ENCODE measurements around the gene PHB1. TPM values are rescaled to one million over a fixed set of nuclear protein-coding genes. Genes with fewer than 3 reads are reported as not detected.

Gene PHB1
- 100 to 1,000 TPM; 481 to 482 TPM for total RNA-seq

DNA sequence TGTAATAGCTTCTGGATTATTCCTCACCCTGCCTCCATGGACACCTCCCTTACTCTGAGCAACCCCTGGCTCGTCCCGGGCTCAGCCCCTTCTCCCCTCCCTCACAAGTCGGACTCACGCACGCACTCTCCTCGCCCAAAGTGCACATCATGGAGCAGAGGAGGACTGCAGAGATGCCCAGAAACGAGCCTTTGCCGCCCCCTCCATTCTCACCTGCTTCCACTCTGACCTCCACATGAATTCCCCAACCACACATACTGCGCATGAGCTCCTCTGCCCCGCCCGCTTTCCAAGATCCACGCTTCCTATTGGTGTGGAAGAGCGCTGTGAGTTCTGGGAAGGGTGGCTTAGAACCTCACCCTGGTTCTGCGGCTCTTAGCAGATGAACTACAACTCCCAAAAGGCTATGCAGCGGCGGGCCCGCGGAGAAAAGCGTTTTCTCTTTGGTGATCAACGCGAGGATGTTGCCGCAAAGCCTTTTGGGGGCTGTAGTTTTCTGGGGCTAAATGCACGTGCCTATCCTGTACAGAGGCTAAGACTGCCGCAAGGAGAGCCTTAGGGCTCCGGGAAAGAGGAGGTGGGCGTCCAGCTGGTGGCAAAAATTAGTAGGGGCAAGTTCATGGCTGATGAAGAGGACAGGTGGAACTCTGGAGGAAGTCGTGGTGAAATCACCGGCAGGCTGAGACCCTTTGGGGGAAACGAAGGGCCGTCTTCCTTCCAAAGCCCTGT lies at the start of gene PHB1:
Gene PHB1, minus strand, starts transcription at position 261 of the 729 bp plus-strand sequence. CDS start 1,618 bp downstream, outside the sequence.
- CTCF ChIA-PET, result interaction anchor here (1.0 to 4.8 kb wide), 4 partner anchors 20 to 155 kb away, joined by 3 to 33 read pairs (median 3); no protein-coding TSS in a partner anchor

DNA sequence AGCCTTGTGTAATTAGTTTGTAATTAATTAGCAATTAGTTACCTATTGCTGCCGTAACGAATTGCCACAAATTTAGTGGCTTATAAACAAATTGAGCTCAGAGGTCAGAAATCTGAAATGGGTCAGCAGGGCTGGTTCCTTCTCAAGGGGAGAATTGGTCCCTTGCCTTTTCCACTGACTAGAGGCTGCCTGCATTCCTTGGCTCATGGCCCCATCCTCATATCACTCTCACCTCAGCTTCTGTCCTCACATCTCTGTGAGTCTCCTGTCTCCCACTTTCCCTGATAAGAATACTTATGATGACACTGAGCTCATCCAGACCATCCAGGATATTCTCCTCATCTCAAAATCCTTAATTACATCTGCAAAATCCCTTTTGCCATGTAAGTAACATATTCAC lies 49.4 kb upstream of the PHB1 start:
- CTCF ChIA-PET, result interaction anchor here (1.4 kb wide), 1 partner anchor 92 kb away, joined by 3 read pairs; no protein-coding TSS in a partner anchor
- POLR2A ChIA-PET, result no interaction called here

More for the DNA sequence above, at the start of gene PHB1:
- POLR2A ChIA-PET, result interaction anchor here (0.7 to 1.2 kb wide), 3 partner anchors 27 to 334 kb away, joined by 3 to 4 read pairs (median 3); no protein-coding TSS in a partner anchor

DNA sequence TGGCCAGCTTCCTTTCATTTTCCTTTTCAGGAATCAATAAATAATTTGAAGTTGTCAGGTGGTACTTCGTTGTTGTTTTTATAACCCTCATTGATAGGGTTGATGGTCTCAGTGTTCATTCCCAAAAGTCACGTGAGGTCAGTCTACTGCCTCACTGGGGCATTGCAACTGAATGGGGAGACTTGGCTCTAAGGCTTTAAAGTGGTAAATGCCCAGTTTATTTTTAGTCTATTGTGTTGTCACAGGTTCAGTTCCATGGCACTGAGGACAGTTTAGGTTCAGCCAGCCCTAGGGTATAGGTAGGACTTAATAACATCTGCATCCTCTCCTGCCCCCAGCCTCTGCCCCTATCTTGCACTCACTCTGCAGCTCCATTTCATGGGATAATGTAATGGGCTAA lies 46.9 kb upstream of the PHB1 start:
- ChIA-PET CTCF (no interaction called here), POLR2A (no interaction called here)

DNA sequence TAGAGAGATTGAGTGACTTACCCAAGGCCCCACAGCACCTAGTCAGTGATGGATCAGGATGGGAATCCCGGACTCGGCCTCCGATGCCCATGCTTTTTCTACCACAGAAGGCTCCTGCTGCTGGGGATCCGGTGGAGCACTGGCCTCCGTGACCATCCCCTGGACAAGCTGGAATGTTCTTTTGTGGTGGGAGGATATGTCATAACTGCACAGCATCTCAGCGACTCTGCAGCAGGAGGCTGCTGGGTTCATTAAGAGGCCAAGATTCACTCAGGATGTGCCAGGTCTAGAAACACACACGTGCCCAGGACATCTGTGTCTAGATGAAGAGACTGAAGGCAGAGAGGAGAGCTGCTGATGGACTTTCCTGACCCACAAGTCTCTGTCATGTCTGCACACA lies 45.7 kb upstream of the PHB1 start:
- POLR2A ChIA-PET, result no interaction called here
- CTCF ChIA-PET, result no interaction called here

DNA sequence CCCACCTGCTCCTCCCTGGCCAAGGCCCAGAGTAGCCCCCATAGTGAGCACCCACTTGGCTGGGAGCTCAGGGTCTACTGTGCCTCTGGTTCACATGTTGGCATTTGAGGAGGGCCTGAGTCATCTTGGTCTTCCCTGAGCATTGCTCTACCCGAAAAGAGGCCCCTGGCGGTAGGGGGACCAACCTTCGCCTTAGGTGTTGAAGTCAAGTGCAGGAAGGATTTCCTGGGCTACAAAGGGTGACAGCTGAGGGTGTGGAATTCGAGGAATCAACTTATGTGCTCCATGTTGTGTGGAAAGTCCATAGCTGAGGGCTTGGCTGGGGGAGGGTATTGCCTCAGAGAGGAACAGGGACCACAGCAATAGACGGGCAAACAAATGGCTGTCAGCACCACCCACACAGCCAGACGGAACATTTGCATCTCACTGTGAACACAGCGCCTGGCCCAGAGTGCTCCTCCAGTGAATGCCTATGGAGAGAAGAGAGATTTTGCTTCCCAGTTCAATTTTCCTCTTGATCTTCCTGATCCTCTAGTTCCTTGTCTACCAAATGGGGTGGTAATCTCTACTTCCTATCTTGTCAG lies 44.8 kb upstream of the PHB1 start:
- POLR2A ChIA-PET, result no interaction called here
- CTCF ChIA-PET, result no interaction called here

DNA sequence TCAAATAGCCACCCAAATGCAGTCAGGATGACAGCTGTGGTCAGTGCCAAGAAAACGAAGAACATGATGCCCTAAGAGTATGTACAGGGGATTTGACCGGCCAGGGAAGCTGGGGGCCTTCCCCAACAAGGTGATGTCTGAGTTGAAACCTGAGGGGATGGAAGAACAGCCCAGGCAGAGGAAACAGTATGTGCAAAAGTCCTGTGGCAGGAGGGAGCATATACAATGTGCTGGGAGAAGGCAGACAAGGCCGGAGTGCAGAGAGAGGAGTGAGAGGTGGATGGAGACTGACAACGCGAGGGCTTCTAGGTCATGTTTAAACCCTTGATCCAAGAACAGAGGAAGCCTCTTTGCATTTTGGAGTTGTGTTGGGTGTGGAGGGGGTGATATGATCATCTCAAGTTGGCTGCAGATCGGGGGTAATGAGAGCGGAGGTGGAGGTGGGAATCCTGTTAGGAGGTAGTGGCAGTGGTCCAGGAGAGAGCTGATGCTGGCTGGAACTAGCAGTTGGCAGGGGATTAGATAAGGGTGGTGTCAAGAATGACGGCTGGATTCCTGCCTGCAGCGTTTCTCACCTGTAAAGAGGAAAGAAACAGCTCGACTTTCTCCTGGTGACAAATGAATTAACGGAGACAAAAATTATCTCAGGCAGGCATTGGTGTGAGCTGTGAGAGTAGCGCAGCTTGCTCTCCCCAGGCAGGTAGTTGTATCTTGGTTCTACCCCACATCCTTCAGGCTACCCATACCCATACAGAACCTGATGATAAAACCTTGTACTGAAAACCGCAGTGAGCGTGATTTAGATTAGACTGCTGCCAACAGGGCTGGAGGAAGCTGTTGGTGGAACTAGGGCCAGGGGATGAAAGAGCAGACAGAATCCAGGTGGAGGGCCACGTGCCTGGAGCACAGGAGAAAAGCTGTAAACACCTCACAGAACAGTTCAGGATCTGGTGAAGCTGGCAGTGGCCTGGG lies 43.2 kb upstream of the PHB1 start:
- ChIA-PET CTCF (no interaction called here), POLR2A (interaction anchor here (0.5 kb wide), 1 partner anchor 299 kb away, joined by 8 read pairs; no protein-coding TSS in a partner anchor)

DNA sequence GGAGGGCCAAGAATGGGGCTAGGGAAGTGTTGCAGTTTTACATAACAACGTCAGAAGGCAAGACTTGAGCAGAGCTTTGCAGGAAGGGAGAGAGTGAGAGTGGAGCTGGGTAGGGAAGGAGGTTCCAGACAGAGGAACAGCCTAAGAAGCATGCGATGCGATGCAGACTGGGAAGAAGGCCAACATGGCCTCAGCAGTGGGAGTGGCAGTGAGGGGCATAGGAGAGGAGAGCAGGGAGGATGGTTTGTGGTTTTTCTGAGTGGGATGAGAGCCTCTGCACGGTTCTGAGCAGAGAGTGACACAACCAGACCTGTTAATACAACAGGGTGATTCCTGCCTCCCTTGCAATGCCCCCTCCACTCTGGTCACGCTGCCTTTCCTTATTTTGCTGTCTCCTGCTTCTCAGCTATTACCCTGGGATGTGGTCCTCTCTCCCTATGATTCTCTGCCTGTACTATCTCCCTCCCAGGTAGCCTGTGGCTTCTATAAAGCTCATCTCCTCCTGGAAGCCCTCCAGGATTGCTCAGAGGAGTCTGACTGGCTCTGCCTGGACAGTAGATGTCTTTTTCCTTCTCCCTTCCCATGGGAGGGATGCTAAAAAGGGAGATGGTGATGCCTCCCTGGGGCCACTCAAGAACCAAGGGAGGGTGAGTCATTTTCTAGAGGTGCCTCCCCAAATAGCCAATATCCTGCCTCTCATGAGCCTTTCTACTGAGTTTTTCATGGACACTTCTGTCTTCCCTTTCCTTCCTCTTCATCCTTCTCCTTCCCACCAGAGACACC lies 41.7 kb upstream of the PHB1 start:
- CTCF ChIA-PET, result no interaction called here
- POLR2A ChIA-PET, result no interaction called here

DNA sequence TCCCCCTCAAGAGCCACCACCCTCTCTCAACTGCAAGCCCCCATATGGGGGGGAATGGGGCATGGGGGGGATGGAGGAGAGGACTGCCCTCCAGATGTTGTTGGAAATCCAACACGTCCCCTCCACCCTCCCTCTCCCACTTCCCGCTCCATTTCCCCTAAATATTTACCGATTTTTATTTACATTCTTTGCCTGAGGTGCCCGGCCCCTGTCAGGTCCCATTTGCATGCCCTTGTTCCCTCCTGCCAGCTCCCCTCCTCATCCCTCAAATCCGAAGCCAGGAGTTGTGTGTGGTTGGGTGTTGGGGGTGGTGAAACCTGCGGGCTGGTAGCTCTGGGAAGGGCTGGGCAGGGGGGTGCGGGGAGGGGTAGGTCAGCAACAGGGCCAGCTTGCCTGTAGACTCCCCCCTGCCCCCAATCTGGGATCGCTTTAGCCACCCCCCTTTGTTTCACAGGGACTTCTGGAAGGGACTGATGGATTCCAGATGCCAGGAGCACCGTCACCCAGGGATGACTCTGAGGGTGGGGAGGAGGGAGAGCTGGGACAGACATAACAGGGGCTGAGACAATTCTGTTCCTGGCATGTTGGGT lies 40.7 kb upstream of the PHB1 start:
- CTCF ChIA-PET, result no interaction called here
- POLR2A ChIA-PET, result no interaction called here

DNA sequence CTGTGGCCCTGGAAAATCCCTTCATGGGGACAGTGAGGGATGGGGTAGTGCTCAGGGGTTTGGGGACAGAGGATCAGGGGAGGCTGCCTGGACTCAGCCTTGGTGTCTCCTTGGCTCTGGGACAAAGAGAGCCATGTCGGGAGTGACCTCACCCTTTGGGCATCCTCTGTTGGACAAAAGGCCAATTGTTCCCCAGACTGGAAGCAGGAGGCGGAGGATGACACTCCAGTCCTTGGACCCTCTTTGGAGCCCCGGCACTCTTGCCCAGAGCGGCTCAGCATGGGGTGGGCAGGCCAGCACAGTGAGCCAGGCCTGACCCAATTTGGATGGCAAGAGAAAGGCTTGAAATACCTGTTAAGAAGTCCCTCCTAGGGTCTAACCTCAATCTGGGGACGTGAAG lies 39.4 kb upstream of the PHB1 start:
- ChIA-PET POLR2A (no interaction called here), CTCF (no interaction called here)

DNA sequence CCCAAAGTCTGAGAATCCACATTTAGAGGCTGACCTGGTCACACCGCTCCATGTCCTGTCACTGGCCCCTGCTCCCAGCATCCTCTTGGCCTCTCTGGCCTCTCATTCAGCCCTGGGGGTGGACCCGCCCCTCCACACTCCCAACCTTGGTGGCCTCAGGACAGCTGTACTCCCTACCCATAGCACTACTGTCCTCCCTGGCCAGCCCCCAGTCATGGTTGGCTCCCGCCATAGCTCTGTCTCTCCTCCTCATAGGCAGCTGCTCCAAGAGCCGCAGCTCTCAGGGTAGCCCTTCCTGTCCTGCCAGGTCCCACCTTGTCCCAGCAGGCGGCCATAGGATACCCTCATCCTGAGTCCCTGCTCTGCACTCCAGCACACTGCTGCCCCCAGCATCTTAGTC lies 38.0 kb upstream of the PHB1 start:
- POLR2A ChIA-PET, result no interaction called here
- CTCF ChIA-PET, result no interaction called here

DNA sequence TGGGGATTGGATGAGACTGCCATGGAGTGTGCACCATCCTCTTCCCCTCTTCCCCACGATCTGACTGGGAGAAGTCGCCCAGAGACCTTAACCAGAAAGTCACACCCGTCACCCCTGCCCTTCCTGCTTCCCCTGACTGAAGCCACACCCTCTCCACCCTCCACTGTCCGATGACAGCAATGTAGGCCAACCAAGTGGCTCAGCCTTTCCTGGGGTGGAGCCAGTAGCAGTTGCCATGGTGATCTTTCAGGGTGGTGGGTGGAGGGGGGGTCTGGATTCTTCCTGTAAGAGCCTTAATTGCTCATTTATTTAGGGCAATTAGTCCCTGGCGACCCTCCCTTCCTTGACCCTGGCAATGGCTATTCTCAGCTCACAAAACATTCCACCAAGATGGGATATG lies 37.5 kb upstream of the PHB1 start:
- CTCF ChIA-PET, result no interaction called here

DNA sequence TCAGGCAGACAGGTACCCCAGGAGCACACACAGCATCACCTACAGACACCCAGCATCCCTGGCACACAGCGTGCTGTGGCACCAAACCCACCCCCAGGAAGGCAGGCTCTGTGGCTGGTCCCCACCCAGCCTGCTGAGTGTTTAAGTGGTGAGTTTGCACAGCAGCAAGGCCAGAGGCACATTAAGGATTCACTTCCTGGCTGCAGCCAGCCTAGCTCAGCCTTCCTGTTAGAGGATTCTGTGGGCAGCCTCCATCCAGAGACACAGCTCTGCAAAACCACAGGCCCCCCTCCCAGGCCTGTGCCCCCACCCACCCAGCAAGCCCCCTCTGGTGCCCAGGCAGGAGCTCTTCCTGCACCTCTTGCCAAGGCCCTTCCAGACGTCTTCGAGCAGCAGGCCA lies 36.1 kb upstream of the PHB1 start:
- POLR2A ChIA-PET, result interaction anchor here (0.6 kb wide), 1 partner anchor 265 kb away, joined by 3 read pairs; no protein-coding TSS in a partner anchor
- CTCF ChIA-PET, result no interaction called here

More for the DNA sequence above, 37.5 kb upstream of the PHB1 start:
- POLR2A ChIA-PET, result no interaction called here

DNA sequence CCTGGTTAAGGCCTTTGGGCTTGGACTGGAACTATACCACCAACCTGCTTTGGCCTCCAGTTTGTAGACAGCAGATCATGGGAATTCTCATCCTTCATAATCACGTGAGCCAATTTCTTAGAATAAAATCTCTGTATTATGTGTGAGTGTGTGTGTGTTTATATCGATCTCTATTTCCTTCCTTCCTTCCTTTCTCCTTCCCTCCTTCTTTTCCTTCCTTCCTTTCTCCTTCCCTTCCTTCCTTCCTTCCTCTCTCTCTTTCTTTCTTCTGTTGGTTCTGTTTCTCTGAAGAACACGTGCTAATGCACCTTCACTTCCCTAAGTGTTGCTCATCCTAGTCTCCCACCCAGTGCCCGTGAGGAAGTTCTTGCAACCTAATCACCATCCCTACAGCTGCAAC lies 35.5 kb upstream of the PHB1 start:
- POLR2A ChIA-PET, result no interaction called here
- CTCF ChIA-PET, result no interaction called here

DNA sequence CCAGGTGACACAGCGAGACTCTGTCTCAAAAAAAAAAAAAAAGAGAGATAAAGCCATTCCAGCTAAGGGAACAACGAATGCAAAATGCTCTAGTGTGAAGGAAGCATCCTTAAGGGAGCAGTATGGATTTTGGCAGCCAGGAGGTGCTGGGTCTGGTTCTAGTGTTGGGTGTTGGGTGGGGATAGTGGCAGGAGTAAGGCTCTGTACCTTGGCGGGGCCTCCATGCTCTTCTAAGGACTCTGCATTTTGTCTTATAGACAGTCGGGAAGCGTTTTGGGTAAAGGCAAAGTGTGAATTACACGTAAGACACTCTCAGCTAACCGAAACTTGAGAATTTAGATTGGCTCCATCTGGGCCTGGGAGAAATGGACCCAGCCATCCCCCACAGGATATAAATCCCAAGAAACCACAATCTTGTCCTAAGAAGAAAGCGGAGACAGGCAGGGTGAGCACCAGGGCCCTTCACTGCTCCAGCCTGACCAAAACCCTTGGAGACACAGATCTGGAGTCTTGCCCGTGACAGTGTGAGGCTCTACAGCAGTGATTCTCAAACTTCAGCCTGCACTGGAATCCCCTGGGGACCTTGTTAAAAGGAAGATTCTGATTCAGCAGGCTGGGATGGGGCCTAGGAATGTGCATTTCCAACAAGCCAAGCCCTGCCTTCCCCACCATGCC lies 33.1 kb upstream of the PHB1 start:
- ChIA-PET POLR2A (no interaction called here), CTCF (interaction anchor here (0.7 to 1.3 kb wide), 2 partner anchors 12 to 112 kb away, joined by 4 read pairs; no protein-coding TSS in a partner anchor)

DNA sequence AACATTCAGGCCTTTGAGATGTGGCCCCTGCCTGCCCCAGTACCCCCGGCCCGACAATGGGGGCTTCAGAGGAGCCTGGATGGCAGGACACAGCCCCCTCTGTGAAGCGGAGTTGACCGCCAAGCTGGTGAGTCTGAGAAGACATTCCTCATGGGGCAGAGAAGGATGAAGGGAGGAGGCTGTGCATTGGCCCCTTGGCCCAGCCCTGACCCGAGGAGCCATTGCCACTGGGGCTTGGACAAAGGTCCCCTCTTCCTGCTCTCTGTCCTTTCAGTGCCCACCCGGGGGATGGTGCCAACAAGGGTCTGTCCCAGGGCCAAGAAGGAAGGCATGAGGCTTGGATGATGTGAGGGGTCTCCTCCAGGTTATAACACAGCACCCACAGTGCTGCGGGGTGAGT lies 30.9 kb upstream of the PHB1 start:
- CTCF ChIA-PET, result interaction anchor here (1.7 kb wide), 1 partner anchor 111 kb away, joined by 7 read pairs; no protein-coding TSS in a partner anchor
- POLR2A ChIA-PET, result no interaction called here

DNA sequence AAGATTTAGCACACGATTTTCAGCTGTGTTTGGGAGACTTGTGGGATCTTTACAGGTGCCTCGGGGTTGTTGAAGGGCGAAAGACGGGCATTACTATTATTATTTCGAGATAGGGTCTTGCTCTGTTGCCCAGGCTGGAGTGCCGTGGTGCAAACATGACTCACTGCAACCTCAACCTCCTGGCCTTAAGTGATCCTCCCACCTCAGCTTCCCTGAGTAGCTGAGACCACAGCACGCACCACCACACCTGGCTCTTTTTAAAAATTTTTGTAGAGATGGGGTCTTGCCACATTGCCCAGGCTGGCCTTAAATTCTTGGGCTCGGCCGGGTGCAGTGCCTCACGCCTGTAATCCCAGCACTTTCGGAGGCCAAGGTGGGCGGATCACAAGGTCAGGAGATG lies 29.7 kb upstream of the PHB1 start:
- CTCF ChIA-PET, result interaction anchor here (1.1 kb wide), 1 partner anchor 112 kb away, joined by 4 read pairs; no protein-coding TSS in a partner anchor
- POLR2A ChIA-PET, result no interaction called here

DNA sequence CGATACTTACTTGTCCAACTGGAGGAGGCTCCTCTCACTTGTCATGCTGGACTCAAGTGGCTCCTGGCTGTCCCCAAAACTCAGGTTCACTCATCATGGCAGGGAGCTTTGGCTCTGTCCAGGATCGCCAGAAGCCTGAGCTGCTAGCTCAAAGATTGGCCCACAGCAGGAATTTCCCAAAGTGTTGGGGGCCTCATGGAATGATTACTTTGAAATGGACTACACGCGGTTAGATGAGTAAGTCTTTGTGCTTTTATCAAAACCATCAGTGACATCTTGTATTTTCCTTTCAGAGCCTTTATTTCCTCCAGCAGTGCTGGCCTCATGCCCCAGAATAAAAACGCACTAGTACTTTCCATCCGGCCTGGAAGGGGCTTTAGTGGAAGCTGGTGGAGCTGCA lies 29.2 kb upstream of the PHB1 start:
- POLR2A ChIA-PET, result no interaction called here
- CTCF ChIA-PET, result interaction anchor here (1.1 kb wide), 1 partner anchor 113 kb away, joined by 4 read pairs; no protein-coding TSS in a partner anchor

DNA sequence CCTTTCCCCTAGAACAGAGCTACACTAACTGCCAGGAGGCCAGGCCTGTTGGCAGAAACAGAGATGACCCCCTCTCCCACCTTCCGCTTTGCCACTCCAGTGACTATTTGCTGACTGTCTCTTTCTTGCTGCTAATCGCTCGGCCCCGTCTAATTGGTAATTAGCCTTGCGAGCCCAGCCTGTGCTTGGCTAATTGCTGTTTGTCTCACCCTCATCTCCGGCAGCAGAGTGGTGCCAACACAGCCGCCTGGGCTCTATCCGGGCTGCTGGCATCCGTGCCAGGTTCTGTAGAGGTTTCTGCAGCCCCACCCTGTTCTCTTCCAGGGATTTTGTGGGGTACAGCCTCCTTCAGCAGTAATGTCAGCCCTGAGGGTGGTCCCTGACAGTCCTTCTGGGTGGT lies 27.4 kb upstream of the PHB1 start:
- CTCF ChIA-PET, result no interaction called here
- POLR2A ChIA-PET, result no interaction called here

DNA sequence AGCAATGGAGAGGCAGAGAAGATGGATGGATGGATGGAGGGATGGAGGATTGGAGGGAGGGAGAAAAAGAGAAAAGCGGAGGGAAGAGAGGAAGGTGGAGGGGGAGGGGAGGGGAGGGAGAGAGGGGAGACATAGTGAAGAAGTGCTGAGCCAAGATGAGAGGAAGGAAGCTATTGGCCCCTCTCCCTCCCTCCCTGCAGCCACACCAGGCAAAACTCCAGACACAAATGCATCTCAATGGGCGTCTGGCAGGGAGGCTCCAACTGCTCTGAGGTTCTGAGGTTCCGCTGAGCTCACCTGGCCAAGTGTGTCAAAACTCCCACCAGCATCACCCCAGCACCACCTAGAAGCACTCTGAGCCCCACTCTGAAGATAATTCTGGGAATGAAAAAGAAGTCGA lies 26.9 kb upstream of the PHB1 start:
- ChIA-PET CTCF (no interaction called here), POLR2A (no interaction called here)

Measured in activated CD8-positive, alpha-beta memory T cell treated with anti-CD3 and anti-CD28 coated beads for 36 hours (primary cell).